GM19099 (cell line): ENCODE results near the gene REXO2.

ENCODE experiments used
- POLR2A ChIP-seq: IDR thresholded peaks from 3 replicates; pipeline ENCODE4 v1.6.1; 2011; ENCODE audit warnings: low read depth; ENCODE audit not compliant: insufficient read length; ENCODE audit errors: extremely low read depth

REXO2 gene

GRCh38 chr11:114472661-114473060 lies 33.4 kb downstream of the REXO2 start:
- no peak for TF ChIP-seq POLR2A

- TF ChIP-seq POLR2A, result no peak
Observed at GRCh38 chr11:114478001-114478410, 38.7 kb downstream of the REXO2 start.

GRCh38 chr11:114478768-114479167 lies 39.5 kb downstream of the REXO2 start:
- no peak for TF ChIP-seq POLR2A

- no peak for TF ChIP-seq POLR2A
Observed at GRCh38 chr11:114479331-114479730, 40.1 kb downstream of the REXO2 start.

- TF ChIP-seq POLR2A, result no peak
Observed at GRCh38 chr11:114482114-114482513, 42.8 kb downstream of the REXO2 start.

- no peak for TF ChIP-seq POLR2A
Observed at GRCh38 chr11:114483929-114484328, 44.7 kb downstream of the REXO2 start.

GRCh38 chr11:114496915-114497314 lies 57.6 kb downstream of the REXO2 start:
- TF ChIP-seq POLR2A, result no peak

GRCh38 chr11:114499756-114500155 lies 60.5 kb downstream of the REXO2 start:
- TF ChIP-seq POLR2A, result no peak
